DMS153 treated with DMSO at 0.1 percent for 48 hours (cell line): ENCODE data around the gene TCP10L.

Experiments
- DNase-seq: peaks from one replicate; lab custom pipeline; 2025; ENCODE audit not compliant: unreplicated experiment; lab: John Stamatoyannopoulos, UW

Gene TCP10L

GRCh38 chr21:32523988-32524719 lies 61.2 kb downstream of the TCP10L start:
- DNase-seq: no peak
